ENCODE measurements around the gene OSGEPL1. TPM values are rescaled to one million over a fixed set of nuclear protein-coding genes. Genes with fewer than 3 reads are reported as not detected.

OSGEPL1 gene
- polyA plus RNA-seq, 3 donors = 2.1 to 2.9 (median 2.6) TPM

GRCh38 chr2:189772212-189772611 is 9.6 kb upstream of the OSGEPL1 start:
- Histone ChIP-seq H3K27ac (ENCODE audit: low read depth in 1 of 2, low read length in 2 of 2) (peak overlapping the region in 1 of 2 donors; percentile 58), H3K4me1 (ENCODE audit: control insufficient read depth in 1 of 2, insufficient read depth in 2 of 2, low read length in 2 of 2) (peaks cover 8 to 14% of the 10 kb centered on the region in 2 donors), H3K9ac (ENCODE audit: insufficient read depth, low read length, poor library complexity, severe bottlenecking) (no peak overlapping the region), H3K4me2 (replicated peaks; ENCODE audit: extremely low read depth, low read length, poor library complexity, severe bottlenecking) (no peak overlapping the region), H2AFZ (ENCODE audit: insufficient read depth, low read depth, low read length, poor library complexity, severe bottlenecking) (no peak overlapping the region), H3K79me2 (ENCODE audit: insufficient read depth, low read length) (peaks cover 15% of the 10 kb centered on the region), H3K9me3 (replicated peaks in 1 of 2; ENCODE audit: control insufficient read depth in 1 of 2, insufficient read depth in 1 of 2, low read length in 2 of 2) (no peaks in the 10 kb centered on the region), H3K27me3 (ENCODE audit: control insufficient read depth in 2 of 2, insufficient read depth in 2 of 2, low read length in 2 of 2) (no peaks in the 10 kb centered on the region), H4K20me1 (ENCODE audit: insufficient read depth, low read length) (peaks cover 24% of the 10 kb centered on the region), H3K36me3 (replicated peaks in 1 of 2; ENCODE audit: control insufficient read depth in 1 of 2, insufficient read depth in 2 of 2, low read length in 2 of 2) (peaks cover 82 to 96% of the 10 kb centered on the region in 2 donors), H3K4me3 (replicated peaks in 1 of 3; ENCODE audit: low read depth in 2 of 3, low read length in 3 of 3) (no peak overlapping the region)
- Mint-ChIP-seq H3K36me3 (peaks cover 63 to 73% of the 10 kb centered on the region in 2 donors), H3K27me3 (ENCODE audit: low read depth in 3 of 3) (no peaks in the 10 kb centered on the region), H3K4me1 (peaks cover 13% of the 10 kb centered on the region), H3K4me3 (no peak overlapping the region), H3K27ac (peak overlapping the region in 3 of 7 donors; percentile 8 to 63 (median 50)), H3K9me3 (no peaks in the 10 kb centered on the region)
- no peak for TF ChIP-seq CTCF (IDR thresholded peaks at IDR 0.05)
- intact Hi-C loops (cut with micrococcal nuclease) = no loop called here
- DNase-seq = no peak
- no CpG with 5 or more reads among the region's 1 CpG for WGBS (ENCODE audit: insufficient coverage)

- no peaks in the 10 kb centered on the region for H3K27me3 Mint-ChIP-seq (ENCODE audit: low read depth in 3 of 3)
- H3K4me3 Mint-ChIP-seq = no peak overlapping the region
- peaks cover 3% of the 10 kb centered on the region for H3K79me2 ChIP-seq (ENCODE audit: insufficient read depth, low read length)
- no peak for TF ChIP-seq CTCF (IDR thresholded peaks at IDR 0.05)
- no peak overlapping the region for H3K4me3 ChIP-seq (replicated peaks in 1 of 3; ENCODE audit: low read depth in 2 of 3, low read length in 3 of 3)
- peaks cover 8 to 14% of the 10 kb centered on the region in 2 donors for H3K4me1 ChIP-seq (ENCODE audit: control insufficient read depth in 1 of 2, insufficient read depth in 2 of 2, low read length in 2 of 2)
- H3K27ac Mint-ChIP-seq = no peak overlapping the region
- H3K9me3 Mint-ChIP-seq = no peaks in the 10 kb centered on the region
- peaks cover 60 to 72% of the 10 kb centered on the region in 2 donors for H3K36me3 Mint-ChIP-seq
- no peak overlapping the region for H3K27ac ChIP-seq (ENCODE audit: low read depth in 1 of 2, low read length in 2 of 2)
- no CpG with 5 or more reads among the region's 6 CpGs for WGBS (ENCODE audit: insufficient coverage)
- H3K9ac ChIP-seq (ENCODE audit: insufficient read depth, low read length, poor library complexity, severe bottlenecking) = no peak overlapping the region
- H4K20me1 ChIP-seq (ENCODE audit: insufficient read depth, low read length) = peaks cover 14% of the 10 kb centered on the region
- intact Hi-C loops (cut with micrococcal nuclease) = no loop called here
- DNase-seq = no peak
- no peak overlapping the region for H2AFZ ChIP-seq (ENCODE audit: insufficient read depth, low read depth, low read length, poor library complexity, severe bottlenecking)
- H3K27me3 ChIP-seq (ENCODE audit: control insufficient read depth in 2 of 2, insufficient read depth in 2 of 2, low read length in 2 of 2) = no peaks in the 10 kb centered on the region
- no peaks in the 10 kb centered on the region for H3K9me3 ChIP-seq (replicated peaks in 1 of 2; ENCODE audit: control insufficient read depth in 1 of 2, insufficient read depth in 1 of 2, low read length in 2 of 2)
- peaks cover 13% of the 10 kb centered on the region for H3K4me1 Mint-ChIP-seq
- H3K4me2 ChIP-seq (replicated peaks; ENCODE audit: extremely low read depth, low read length, poor library complexity, severe bottlenecking) = no peak overlapping the region
- H3K36me3 ChIP-seq (replicated peaks in 1 of 2; ENCODE audit: control insufficient read depth in 1 of 2, insufficient read depth in 2 of 2, low read length in 2 of 2) = peaks cover 72 to 94% of the 10 kb centered on the region in 2 donors
These were observed 8.2 kb upstream of the OSGEPL1 start for GRCh38 chr2:189770590-189771322.
